ENCODE data around the gene ASPHD1. TPM values are rescaled to one million over a fixed set of nuclear protein-coding genes. Genes with fewer than 3 reads are reported as not detected.

The ASPHD1 gene
- total and polyA plus RNA-seq, 10 donors: 0.28 to 1.6 (median 0.77) TPM; not detected in 4

GRCh38 chr16:29899516-29900101 lies 679 bp upstream of the ASPHD1 start, which contains the start of gene SEZ6L2:
TSS of gene SEZ6L2 (minus strand) at chr16:29899550. CDS start at chr16:29899019, 531 bp downstream.
- TF ChIP-seq CTCF (IDR thresholded peaks at IDR 0.05 in 8 of 11, conservative IDR thresholded peaks at IDR 0.05 in 3 of 11): peak in 1 of 11 experiments; percentile 6
- no peak for TF ChIP-seq POLR2A (IDR thresholded peaks at IDR 0.05)
- TF ChIP-seq POLR2AphosphoS5 (IDR thresholded peaks at IDR 0.05): no peak
- Histone ChIP-seq H3K4me1 (peaks cover 0 to 27% (median 18%) of the 10 kb centered on the region in 6 donors), H3K27ac (peak within 1 kb of the TSS in 5 of 8 donors; percentile 22 to 69 (median 36)), H3K4me3 (peak within 1 kb of the TSS; percentile 54 to 90 (median 72)), H3K9me3 (no peaks in the 10 kb centered on the region), H3K27me3 (replicated peaks in 1 of 7) (peaks cover 0 to 66% (median 27%) of the 10 kb centered on the region in 7 donors), H3K36me3 (no peaks in the 10 kb centered on the region)
- 1 to 3% (median 2%) methylated on average over 15 to 29 of the region's 29 CpGs for WGBS, 5 donors
- no peak for DNase-seq
- intact Hi-C loops (cut with DNase I; ENCODE audit: low total_unique reads): loop anchor here (10.0 kb wide), 1 partner anchor 55 kb away; no protein-coding TSS in a partner anchor

GRCh38 chr16:29900888-29901606 lies 759 bp downstream of the ASPHD1 start:
- no peaks in the 10 kb centered on the region for H3K9me3 ChIP-seq
- peak overlapping the region in 1 of 8 donors; percentile 69 for H3K27ac ChIP-seq
- no peaks in the 10 kb centered on the region for H3K36me3 ChIP-seq
- 44 to 64% (median 56%) methylated on average over 21 to 31 of the region's 31 CpGs for WGBS, 5 donors
- H3K4me1 ChIP-seq: peaks cover 0 to 27% (median 18%) of the 10 kb centered on the region in 6 donors
- H3K4me3 ChIP-seq: peak overlapping the region in 5 of 8 donors; percentile 64 to 90 (median 79)
- intact Hi-C loops (cut with DNase I; ENCODE audit: low total_unique reads): no loop called here
- H3K27me3 ChIP-seq (replicated peaks in 1 of 7): peaks cover 0 to 57% (median 27%) of the 10 kb centered on the region in 7 donors
- TF ChIP-seq POLR2A (IDR thresholded peaks at IDR 0.05): no peak
- no peak for TF ChIP-seq POLR2AphosphoS5 (IDR thresholded peaks at IDR 0.05)
- no peak for TF ChIP-seq CTCF (IDR thresholded peaks at IDR 0.05 in 8 of 11, conservative IDR thresholded peaks at IDR 0.05 in 3 of 11)
- DNase-seq: no peak

GRCh38 chr16:29901607-29901945 lies 1.3 kb downstream of the ASPHD1 start:
- no peak overlapping the region for H3K4me3 ChIP-seq
- DNase-seq: no peak
- TF ChIP-seq POLR2A (IDR thresholded peaks at IDR 0.05): no peak
- TF ChIP-seq CTCF (IDR thresholded peaks at IDR 0.05 in 8 of 11, conservative IDR thresholded peaks at IDR 0.05 in 3 of 11): no peak
- no peak for TF ChIP-seq POLR2AphosphoS5 (IDR thresholded peaks at IDR 0.05)
- peaks cover 0 to 53% (median 25%) of the 10 kb centered on the region in 7 donors for H3K27me3 ChIP-seq (replicated peaks in 1 of 7)
- peaks cover 0 to 5% (median 0%) of the 10 kb centered on the region in 6 donors for H3K36me3 ChIP-seq
- intact Hi-C loops (cut with DNase I; ENCODE audit: low total_unique reads): no loop called here
- H3K4me1 ChIP-seq: peaks cover 0 to 27% (median 18%) of the 10 kb centered on the region in 6 donors
- 87 to 95% (median 90%) methylated on average over 7 to 19 of the region's 19 CpGs for WGBS, 5 donors
- H3K27ac ChIP-seq: no peak overlapping the region
- H3K9me3 ChIP-seq: no peaks in the 10 kb centered on the region

- no peaks in the 10 kb centered on the region for H3K9me3 ChIP-seq
- peaks cover 0 to 15% (median 3%) of the 10 kb centered on the region in 6 donors for H3K36me3 ChIP-seq
- no peak overlapping the region for H3K4me3 ChIP-seq
- no peak for DNase-seq
- peaks cover 0 to 33% (median 11%) of the 10 kb centered on the region in 7 donors for H3K27me3 ChIP-seq (replicated peaks in 1 of 7)
- no peak overlapping the region for H3K27ac ChIP-seq
- H3K4me1 ChIP-seq: peaks cover 0 to 26% (median 18%) of the 10 kb centered on the region in 6 donors
- no peak for TF ChIP-seq CTCF (IDR thresholded peaks at IDR 0.05 in 8 of 11, conservative IDR thresholded peaks at IDR 0.05 in 3 of 11)
- TF ChIP-seq POLR2A (IDR thresholded peaks at IDR 0.05): no peak
- TF ChIP-seq POLR2AphosphoS5 (IDR thresholded peaks at IDR 0.05): no peak
- 32 to 47% (median 38%) methylated on average over 4 of the region's 4 CpGs for WGBS, 5 donors
- intact Hi-C loops (cut with DNase I; ENCODE audit: low total_unique reads): no loop called here
Observed at GRCh38 chr16:29903590-29903989, 3.3 kb downstream of the ASPHD1 start.

Measured in spleen (tissue), 11 donors.